GM12874 (cell line): ENCODE data around the gene ACOT12.

Experiments
- CTCF ChIP-seq: IDR thresholded peaks from 2 replicates; pipeline ENCODE4 v1.5.1; 2011; ENCODE audit warnings: low read depth, mild to moderate bottlenecking, control low read depth, low read length, moderate library complexity; ENCODE audit not compliant: insufficient read depth

Gene ACOT12

GRCh38 chr5:81316571-81316970 lies 77.4 kb downstream of the ACOT12 start:
- TF ChIP-seq CTCF, result no peak

GRCh38 chr5:81315830-81316229 lies 78.1 kb downstream of the ACOT12 start:
- no peak for TF ChIP-seq CTCF

- no peak for TF ChIP-seq CTCF
Measured at GRCh38 chr5:81315336-81315735, 78.6 kb downstream of the ACOT12 start.

- TF ChIP-seq CTCF, result no peak
Measured at GRCh38 chr5:81314581-81314980, 79.4 kb downstream of the ACOT12 start.

- no peak for TF ChIP-seq CTCF
Measured at GRCh38 chr5:81313686-81314085, 80.2 kb downstream of the ACOT12 start.

DNA sequence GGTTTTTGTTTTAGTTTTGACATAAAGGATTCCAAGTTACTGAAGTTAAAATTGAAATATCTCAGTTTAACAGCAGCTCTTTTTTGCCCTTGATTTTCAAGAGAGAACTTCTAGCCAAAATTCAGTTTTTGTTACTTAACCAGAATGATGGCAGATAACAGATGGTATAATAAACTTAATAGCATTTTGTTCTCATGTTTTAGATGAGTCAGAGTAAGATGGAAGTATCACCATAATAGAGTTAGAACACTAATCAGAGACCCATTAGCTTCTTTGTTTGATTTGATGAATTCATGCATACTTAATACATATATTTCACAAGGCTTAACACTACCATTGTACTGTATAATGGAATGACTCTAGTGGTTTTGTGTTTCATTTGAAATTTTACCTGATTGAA lies 80.7 kb downstream of the ACOT12 start:
- TF ChIP-seq CTCF, result no peak

GRCh38 chr5:81310402-81311063 lies 83.4 kb downstream of the ACOT12 start:
- no peak for TF ChIP-seq CTCF
